ENCODE measurements around the gene CFAP77. TPM values are rescaled to one million over a fixed set of nuclear protein-coding genes. Genes with fewer than 3 reads are reported as not detected.

CFAP77 gene
- total and polyA plus RNA-seq, 2 of the 8 experiments (the other 6 are each of a cell fraction or from before 2014, with no cell fraction given), result 0.63 to 0.97 TPM

- TF ChIP-seq TAF7 (optimal IDR thresholded peaks at IDR 0.05; ENCODE audit: borderline replicate concordance, low read depth, low read length) (no peak), CBX8 (IDR thresholded peaks at IDR 0.05; ENCODE audit: borderline replicate concordance, low read depth, low read length) (no peak), RNF2 (IDR thresholded peaks at IDR 0.05; ENCODE audit: borderline replicate concordance, low read depth, low read length, missing control alignments, poor library complexity, severe bottlenecking) (no peak), CBX5 (IDR thresholded peaks at IDR 0.05; ENCODE audit: low read depth, low read length) (no peak), ATF3 (IDR thresholded peaks at IDR 0.05; ENCODE audit: insufficient read depth, low read depth, low read length) (no peak), USF2 (IDR thresholded peaks at IDR 0.05; ENCODE audit: low read length) (no peak), RAD21 (IDR thresholded peaks at IDR 0.05 in 1 of 2, conservative IDR thresholded peaks at IDR 0.05 in 1 of 2; ENCODE audit: low read depth in 2 of 2, low read length in 2 of 2) (no peak), KDM4A (IDR thresholded peaks at IDR 0.05; ENCODE audit: low read depth, low read length, severe bottlenecking) (no peak)
Observed at GRCh38 chr9:132511191-132511999, 101.4 kb downstream of the CFAP77 start (continued).

Measured in H1 (cell line).